GM18858 (cell line): ENCODE measurements around the gene ATXN7.

Experiments used
- ATAC-seq: cut with Tn5 transposase; IDR thresholded peaks from one replicate; pipeline ENCODE4 v1.9.1; 2021; ENCODE audit not compliant: unreplicated experiment

ATXN7 gene

DNA sequence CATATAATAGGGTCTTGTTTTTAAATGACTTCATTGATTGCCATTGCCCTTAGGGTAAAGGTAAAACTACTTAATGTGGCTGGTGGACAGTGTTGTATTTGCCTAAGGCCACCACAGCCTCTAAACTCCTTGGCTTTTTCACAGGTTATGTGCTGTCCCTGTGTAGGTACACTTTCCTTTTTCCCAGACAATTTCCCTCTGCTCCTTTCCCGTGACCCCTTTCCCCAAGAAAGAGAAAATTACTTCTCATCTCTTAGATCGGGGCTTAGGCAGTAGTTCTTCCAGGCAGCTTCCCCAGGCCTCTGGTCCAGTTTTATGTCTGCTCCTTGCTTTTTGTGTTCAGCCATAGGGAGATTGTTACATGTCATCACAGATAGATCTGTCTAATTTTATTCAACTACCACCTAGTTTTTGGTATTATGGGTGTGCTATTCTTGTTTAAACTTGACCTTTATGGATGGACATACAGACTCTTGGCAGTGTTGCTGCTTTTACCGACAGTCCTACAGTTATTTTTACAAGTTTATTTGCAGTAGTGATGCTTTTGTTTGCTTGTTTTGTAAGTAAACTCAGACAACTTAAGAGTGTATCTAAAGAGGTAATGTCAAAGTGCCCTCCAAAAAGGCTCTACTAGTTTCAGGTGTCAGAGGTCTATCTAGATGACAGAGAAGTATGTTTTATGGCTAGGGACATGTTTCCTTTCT is 69.0 kb downstream of the ATXN7 start:
- ATAC-seq: no peak

DNA sequence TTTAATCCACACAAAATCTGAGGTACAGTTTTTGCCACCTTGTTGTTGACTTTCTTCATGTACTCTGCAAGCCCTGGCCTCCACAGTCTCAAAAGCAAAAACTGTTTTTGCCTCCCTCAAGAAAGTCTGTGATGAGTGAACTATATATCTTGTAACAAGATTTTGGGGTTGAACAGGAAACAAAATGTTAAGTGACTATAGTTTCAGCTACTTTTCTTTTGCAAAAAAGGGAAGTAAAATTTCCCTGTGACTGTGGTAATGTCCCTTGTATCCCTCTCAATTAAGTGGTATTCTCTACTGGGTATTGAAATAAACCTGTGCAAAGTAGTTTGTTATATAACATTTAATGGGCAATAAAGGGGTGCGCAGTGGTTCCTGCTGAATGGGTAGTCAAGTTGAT is 69.8 kb downstream of the ATXN7 start:
- ATAC-seq: peak; percentile 63

DNA sequence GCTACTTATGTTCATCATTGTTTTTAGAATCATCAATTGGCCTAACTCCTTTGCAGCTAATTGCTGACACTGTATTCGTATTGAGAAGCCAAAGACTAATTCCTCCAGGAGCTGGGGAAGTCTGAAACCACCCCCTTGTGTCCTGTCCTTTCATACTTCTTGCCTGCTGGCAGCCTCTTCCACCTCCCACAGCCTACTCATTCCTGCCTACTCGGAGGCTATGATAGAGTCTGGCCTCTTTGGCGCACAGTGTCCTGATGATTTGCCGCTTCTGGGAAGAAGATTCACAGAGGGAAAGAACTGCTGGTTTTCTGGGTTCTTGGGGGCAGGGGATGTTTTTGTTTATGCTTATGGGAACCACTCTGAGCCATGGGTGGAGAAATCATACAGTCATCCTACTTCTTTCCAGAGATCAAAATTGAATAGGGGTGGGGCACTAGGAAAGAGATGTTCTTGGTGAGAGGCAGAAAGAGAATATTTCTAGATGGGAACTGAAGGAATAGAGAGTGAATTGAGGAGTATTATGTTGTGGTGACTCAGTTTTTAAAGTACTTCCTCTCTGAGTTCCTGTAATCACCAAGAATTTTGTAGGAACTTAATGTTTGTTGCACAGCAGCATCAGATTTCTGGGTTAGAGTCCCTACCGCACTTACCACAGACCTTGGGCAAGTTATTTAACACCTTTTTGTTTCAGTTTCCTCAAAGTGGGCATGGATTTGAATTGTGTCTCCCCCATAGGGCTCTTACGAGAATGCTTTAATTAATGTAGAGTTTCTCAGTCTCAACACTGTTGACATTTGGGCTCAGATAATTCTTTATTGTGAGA is 70.6 kb downstream of the ATXN7 start:
- ATAC-seq: no peak

DNA sequence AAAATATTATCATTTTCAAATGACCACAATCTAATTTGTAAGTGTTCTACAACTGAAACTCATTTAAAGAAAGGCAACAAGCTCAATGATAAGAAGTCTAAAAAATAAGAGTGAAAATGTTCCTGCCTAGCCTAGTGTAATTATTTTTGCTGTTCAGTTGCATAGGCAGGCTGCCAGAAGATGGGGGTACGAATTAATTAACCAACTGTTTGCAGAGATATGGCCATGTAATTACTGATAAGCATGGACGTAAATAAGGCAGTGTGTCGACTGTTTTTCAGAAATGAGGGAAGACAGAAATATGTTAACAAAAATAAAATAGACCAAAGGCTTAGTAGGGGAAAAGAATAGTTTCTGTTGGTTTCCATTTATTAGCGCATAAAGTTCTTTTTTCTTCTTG is 73.3 kb downstream of the ATXN7 start:
- no peak for ATAC-seq

DNA sequence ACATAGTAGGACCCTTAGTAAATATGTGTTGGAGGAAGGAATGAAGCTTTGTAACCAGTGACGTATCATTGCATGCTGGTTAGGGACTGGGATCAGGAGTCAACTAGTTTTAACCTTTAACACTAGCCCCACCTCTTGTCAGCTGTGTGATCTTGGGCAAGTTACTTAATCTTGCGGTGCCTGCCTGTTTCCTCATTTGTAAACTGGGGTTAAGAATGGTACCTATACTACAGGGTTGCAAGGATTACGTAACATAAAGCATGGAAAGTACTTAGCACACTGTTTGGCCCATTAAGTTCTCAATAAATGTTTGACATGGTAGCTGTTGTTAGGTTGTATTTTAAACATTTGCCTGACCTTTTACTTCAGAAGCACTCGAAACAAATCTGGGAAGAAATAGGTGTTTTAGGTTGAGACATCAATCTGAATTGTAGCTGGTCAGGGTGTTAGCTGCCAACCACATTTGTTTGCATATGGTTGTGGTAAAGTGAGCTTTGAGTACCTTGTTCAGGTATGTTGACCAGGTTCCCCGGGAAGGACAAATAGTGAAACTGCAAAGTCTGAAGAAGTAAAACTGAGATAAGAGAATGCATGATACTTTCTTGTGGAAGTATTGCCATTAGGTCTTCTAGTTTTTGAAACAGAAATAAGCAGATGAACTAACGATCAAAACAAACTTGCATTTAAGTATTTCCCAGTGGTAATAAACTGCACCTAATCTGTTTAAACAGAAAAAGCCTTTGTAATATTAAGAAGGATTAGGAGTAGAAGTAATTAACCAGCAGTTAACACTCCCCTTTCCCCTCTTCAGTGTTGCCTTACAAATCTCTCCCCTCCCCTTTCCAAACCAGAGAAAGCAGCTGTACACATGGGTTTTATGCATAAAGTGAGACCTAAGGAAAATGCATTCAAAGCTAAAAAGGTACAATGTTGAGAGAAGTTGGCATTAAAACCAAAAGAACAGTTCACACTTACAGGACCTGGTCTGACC is 74.3 kb downstream of the ATXN7 start:
- peak; percentile 45 for ATAC-seq

DNA sequence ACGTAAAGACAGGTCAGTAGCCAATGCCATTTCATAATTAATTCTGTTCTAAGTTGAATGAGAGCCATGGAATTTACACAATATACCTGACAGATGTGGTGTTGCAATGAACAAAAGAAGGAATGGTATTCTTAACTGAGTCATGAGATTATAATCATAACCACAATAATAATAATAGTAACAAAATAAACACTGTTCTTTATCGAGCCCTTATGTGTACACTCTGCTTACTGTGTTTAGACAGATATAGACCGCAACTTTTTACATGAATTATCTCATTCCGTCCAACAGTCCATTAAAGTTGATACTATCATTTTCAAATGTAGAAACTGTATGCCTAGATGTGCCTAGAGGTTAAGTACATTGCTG is 76.7 kb downstream of the ATXN7 start:
- no peak for ATAC-seq

DNA sequence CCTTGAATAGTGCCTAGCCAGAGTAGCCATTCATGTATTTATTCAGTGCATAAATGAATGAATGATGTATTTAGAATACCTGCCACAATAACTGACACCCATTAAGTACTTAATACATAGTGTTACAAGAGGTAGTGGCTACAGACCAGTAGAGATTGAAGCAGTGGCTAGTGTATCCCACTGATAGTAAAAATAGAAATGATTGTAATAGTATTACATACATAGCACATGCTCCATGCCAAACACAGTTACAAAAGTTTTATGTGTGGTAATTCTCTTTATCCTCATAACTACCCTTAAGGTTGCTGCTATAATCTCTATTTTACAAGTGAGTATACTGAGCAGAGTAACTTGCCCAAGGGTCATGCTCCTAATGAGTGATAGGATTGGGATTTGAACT is 78.9 kb downstream of the ATXN7 start:
- no peak for ATAC-seq

DNA sequence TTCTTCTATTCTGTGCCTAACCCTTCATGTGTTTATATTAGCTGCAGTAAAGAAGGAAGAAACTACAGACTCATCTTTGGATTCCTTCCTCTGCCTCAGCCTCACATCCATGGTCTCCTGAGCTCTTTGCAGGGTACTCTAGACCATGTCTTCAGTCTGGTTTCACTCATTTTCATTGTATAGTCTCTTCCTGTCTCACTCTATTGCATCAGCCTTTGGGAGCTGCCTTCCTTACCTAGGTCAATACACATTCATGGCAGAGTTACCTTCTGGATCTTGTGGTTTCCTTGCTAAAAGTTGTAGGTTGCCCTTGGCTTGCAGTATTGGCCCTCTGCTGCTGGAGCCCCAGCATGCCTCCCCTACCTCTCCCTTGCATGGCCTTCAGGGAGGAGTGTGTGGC is 80.0 kb downstream of the ATXN7 start:
- no peak for ATAC-seq

DNA sequence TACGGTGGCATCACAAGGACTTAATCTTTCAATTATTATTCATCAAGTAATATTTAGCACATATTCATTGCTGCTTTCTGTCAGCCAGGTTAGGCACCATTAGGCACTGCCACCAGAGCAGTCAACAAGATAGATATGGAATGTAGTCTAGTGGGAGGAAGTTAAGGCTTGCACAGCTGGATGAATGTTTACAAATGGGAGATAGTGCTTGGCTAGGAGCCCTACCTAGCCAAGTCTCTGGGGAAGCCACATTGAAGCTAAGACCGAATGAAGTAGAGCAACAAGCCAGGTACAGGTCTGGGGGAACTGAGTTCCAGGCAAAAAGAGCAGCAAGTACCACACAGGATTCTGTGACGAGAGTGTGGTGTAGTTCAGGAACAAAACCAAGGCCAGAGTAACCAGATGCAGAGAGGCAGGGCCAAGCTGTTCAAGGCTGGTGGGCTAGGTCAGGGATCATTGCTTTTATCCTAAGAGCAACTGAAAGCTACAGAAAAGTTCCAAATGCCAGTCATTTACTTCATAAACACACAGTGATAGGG is 82.0 kb downstream of the ATXN7 start:
- no peak for ATAC-seq

DNA sequence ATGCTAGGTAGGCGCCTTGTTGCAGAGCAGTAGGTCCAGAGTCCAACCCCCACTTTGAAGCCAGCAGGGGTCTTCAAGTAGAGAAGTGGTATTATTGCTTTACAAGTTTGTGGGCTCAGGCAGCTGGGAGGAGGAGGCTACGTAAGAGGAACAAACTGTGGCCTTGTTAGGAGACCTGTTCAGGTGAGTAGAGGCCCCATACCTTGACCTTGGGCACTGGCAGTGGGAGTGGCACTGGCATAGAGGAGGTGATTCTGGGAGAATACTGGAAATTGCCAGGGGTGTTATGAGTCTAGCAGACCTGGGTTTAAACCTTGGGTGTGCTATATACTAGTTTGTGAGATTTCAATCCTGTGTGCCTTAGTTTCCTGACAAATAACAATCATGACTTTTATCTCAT is 83.1 kb downstream of the ATXN7 start:
- ATAC-seq: no peak

DNA sequence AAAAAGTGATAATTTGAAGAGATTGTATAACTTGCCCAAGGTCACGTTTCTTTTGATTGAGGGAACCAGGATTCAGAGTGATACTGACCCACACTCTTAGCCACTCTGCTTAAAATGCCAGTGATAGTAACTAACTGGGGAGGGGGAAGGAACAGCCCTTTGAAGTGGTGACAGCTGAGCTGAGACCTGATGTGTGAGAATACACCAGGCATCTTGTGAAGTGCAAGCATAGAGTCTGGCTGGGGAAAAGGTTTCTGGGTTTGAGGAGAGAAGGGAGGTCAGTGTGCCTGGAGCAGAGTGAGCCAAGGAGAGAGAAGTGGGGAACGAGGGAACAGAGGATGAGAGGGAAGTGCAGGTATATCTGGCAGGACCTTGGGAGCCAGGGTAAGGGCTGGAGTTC is 83.9 kb downstream of the ATXN7 start:
- ATAC-seq: no peak

DNA sequence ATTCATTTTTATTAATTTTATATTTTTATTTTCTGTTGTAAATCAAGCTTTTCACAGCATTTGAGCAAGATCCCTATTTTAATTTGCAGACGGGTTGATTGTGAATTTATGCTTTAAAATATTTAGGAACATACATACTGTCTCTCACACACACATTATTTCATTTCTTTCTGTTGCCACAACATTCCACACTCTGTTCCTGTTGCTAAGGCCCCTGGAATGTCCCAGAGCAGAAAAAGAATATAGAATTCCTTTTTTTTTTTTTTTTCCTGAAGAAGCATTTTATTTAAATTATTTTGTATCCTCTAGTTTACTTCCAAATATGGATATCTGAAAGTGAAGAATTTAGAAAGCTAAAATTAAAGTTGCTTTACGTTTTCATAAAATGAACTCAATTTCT is 85.3 kb downstream of the ATXN7 start:
- ATAC-seq: no peak

DNA sequence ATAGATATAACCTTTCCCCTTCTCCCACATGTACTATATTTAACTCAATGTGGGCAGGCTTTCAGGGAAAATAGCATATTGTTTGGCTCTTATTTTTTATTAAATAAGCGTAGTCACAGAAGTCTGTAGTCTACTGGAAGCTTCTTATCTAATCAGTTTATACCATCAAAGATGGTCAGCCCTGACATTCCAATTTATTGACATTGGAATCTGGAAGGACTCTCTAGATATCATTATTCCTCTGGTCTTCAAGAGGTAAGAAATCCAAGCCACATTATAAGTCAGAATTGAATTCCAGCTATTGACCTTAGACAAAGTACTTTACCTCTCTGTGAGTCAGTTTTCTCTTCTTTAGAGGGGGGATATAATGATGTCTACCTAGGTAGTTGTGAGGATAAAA is 87.0 kb downstream of the ATXN7 start:
- no peak for ATAC-seq

DNA sequence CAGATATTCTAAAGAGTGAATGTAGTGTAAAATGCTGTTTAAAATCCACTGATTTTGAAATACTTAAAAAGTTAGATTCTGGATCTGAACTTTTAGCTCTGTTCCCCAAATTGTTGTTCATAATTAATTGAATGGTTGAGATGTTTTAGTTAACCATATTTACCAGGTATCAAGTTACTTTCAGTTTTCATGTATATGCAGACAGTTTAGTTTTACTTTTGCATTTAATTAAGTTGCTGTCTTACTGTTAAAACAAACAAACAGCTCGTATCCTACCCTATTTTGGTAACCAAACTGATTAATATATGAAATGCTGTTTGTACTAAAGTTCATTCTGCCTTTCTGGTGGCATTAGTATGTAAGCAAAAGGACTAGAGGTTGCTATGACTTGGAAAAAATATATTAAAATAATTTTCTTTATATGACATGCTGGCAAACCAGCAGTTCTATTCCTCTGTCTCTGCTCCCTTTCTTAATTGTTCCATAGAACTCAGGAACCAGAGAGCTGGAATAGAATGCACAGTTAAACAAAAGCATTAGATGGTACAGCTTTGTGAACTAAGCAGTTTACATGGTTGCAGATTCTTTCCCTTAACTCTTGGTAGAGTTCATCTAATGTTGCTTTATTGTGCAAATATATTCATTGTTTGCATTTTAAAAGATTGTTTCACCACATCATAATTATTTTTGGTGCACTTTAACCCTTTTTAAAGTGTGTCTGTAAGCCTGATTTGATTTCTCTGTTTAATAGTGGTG is 88.0 kb downstream of the ATXN7 start:
- peak; percentile 55 for ATAC-seq

DNA sequence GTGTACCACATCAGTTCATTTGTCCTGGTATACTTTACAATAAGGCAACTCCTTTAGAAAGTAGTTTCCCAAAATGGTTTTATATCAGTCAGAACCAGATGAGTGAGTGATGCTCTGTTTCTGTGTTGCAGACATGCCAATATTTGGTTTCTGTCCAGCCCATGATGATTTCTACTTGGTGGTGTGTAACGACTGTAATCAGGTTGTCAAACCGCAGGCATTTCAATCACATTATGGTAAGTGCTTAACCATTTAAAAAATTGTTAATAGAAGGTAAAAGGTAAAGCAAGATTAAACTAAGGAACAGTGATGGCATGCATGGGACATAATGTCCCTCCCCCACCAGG is 88.6 kb downstream of the ATXN7 start:
- ATAC-seq: no peak

DNA sequence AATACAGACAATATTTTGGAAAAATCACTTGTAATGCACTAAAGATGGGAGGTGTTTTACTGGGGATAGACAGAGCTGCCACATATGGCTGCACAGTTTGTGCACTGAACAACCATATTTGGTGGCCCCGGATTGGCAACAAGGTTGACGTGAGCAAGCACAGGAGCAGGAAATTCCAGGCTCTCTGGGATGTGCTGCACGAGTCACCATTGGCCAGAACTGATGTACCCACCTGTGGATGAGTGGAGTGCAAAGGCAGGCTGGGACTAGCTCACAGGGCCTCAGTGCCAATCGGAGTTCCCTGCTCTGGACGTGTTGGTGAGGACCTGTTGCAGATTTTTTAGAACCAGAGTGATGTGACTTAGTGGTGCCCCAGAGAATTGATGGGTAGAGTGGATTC is 90.5 kb downstream of the ATXN7 start:
- no peak for ATAC-seq

DNA sequence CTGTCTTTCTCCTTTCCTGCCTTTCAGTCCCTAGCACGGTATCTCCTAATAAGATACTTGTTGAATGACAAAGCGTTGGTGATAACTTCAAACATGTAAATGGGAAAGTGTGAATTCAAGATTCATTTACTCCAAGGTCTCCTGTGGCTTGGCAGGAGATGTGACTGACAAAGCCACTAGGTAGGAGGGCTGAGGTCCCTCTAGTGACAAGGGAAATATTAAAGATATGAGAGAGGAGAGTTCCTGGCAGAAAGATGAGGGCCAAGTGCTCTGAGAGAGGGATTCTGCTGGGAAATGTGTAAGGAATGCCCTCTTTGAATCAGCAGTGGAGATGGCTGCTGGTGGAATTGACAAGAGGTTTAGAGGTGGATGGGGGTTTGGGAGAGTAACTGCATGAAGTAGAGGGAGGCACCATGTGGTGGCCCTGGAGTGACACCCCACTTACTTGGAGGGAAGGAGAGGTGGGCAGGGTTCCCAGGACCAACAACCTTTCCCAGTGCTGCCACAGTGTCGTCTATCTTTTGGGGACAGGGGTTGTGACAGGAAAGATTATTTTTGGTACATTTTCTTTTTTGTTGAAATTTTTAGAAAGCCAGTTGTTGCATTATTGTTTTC is 91.5 kb downstream of the ATXN7 start:
- ATAC-seq: no peak

DNA sequence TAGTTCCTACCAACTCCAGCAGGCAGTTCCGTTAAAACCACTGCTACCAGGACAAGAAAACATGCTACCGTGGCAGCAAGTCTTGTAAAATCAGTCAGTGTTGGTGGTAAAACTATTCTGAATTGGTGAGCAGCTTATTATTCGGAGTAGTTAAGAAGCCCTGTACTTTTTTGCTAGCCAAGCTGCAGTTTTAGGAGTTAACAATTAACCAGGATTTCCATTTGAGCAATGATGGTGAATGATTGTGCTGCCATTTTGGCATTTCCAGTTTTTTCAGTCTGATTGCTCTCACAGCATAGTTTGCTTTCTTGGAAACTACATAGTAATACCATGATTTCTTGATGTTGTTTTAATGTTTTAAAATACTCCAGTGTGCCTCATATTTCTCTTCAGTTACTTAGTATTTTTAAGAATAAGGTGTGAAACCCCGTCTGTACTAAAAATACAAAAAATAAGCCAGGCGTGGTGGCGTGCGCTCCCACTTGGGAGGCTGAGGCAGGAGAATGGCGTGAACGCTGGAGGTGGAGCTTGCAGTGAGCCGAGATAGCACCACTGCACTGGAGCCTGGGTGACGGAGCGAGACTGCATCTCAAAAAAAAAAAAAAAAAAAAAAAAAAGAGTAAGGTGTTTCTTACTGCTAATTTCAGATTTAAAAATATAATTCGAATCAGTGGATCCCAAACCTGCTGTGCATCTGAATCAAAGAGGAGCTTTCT is 92.3 kb downstream of the ATXN7 start:
- ATAC-seq: no peak

DNA sequence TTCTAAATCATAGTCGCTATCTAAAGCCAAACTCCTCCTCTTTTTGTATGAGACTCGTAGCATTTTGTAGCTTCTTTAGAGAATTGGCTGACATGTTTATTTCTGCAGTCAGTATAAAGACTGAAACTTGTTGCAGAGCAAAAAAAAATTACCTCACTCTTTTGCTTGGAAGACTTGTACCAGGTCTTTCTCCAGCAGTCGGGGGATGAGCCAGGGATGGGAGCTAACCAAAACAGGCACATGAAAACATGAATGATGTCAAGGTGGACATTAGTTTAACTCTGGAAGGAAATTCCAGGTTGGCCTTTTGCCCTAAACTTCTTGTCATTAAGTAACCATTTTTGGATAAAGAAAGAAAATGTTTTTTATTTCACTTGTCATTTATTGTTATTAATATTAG is 95.5 kb downstream of the ATXN7 start:
- no peak for ATAC-seq
